Fibroblast of peridontal ligament (primary cell): ENCODE results near the gene STRADA.
A peak's percentile ranks its signal among the peaks of the same experiment; 100 is the strongest.
"Not testable (repeated sequence)": the region's sequence is repeated elsewhere in the genome, so short reads cannot be mapped to it uniquely, and the experiment has no call there.

Experiments
- DNase-seq: peaks from one replicate; pipeline ENCODE4 v3.0.0-alpha.2; 2010; ENCODE audit errors: extremely low read depth

The STRADA gene

DNA sequence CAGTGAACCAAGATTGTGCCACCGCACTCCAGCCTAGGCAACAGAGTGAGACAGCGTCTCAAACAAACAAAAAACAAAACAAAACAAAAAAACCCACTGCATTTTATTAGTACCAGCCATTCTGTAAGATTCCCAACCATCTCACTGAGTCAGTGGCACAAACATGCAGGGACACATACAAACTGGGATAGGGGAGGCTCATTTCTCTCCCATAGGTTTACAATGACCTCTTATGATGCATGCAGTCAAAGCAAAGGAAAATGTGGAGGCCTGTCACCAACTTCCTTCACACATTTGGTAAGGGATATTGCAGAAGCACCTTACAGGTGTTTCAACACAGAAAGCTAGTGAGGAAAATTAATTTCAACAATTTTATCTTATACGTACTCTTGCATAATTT, 12.4 kb upstream of the STRADA start:
- DNase-seq: no peak

DNA sequence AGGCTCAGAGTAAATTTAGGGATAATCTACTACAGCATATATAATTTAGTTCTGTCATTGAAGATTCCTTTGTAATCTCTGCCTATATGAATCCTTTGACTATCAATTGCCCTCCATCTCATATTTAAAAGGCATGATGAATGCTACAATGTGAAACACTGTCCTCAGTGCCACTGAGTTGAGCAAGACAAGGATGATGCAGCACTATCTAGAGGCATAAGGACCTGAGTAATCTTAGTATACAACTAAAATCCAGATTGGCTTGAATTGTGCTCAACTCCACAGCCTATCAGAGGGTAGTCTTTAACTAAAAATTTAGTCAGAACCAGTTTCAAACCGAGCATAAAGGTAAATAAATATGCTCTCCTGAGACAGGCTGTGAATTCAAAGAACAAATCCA, 11.6 kb upstream of the STRADA start:
- no peak for DNase-seq

DNA sequence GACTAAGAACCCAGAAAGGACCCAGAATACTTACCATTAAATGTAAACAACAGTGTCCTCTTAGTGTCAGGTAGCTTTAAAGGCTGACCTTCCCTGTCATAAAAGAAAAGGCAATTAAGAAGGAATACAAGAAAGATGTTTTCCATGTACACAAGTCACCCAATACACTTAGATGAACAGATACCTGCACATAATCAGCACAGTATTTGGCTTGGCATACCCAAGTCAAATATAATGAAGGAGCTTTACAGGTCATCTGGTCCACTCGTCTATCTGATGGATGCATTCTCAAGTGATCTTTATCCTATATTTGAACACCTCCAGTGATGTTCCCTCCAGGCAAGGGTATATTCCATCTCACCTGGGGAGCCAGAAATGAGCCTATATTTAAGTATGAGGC, 11.1 kb upstream of the STRADA start:
- DNase-seq: no peak

DNA sequence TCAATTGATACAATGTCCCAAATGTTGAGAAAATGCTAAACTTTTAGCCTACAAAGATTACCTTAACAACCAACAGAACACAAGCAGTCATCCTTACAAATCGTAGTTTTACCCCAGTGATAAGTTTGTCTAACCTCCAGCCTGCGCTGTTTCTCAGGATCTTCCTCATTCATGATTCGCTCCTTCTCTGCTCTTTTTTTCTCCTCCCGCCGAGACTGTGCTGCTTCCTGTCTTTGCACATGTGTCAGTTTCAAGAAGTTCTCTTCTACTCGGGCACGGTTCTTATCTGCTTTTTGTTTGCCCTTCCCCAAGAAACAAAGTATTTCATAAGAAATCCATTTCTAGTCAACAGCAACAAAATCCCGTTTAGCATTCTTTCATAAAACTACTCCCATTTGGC, 10.2 kb upstream of the STRADA start:
- no peak for DNase-seq

DNA sequence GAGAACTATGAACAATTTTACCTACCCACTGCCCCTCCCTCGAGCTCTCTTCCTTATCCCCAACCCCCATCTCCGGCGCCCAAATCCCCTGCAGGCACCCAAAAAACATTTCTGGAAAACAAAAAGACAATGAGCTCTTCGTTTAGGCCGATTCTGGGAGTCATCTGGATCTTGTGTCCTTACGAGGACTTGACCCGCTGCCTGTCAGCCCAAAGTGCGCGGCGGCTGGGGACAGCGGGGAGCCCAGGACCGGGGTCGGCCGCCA, 524 bp downstream of the STRADA start:
- DNase-seq: no peak

DNA sequence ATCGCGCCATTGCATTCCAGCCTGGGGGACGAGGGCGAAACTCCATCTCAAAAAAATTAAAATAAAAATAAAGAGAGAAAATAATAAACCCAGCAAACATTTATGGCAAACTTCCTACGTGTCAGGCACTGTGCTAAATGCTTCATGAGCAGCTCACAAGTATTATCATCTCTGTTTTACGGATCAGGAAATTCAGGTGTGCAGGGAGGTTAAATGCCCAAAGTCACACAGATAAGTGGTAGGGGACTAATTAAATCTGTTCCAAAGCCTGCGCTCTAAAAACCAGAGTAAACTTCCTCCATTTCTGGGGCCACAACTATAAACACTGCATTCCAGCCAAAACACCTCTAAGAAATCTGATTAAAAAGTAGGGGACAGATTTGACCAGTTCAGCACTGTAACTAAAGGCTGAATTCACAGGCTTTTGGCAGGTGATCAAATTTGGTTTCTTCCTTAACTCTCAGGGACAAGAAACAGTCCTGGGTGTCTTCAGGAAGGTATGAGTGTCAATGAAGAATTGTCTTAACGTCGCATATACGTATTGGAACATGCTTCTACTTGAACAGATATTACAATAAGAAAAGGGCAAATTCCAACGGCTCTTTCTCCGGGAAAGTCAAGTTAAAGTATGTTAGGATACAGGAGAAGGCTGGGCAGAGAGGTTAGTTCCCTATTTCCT, 996 bp downstream of the STRADA start:
- peak; percentile 21 for DNase-seq

DNA sequence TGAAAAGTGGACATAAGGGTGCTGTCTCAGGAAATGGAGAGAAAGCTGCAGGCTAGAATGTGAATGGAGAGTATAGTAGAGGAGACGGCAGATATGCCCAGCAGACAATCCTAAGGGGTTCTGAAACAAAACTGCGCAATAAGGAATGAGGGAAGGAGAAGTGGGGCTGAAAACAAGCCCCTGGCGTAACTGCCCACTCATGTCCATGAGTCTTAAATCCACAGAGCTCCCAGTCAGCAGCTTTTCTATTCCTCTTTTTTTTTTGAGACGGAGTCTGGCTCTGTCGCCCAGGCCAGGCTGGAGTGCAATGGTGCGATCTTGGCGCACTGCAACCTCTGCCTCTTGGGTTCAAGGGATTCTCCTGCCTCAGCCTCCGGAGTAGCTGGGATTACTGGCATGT, 5.9 kb downstream of the STRADA start:
- no peak for DNase-seq

DNA sequence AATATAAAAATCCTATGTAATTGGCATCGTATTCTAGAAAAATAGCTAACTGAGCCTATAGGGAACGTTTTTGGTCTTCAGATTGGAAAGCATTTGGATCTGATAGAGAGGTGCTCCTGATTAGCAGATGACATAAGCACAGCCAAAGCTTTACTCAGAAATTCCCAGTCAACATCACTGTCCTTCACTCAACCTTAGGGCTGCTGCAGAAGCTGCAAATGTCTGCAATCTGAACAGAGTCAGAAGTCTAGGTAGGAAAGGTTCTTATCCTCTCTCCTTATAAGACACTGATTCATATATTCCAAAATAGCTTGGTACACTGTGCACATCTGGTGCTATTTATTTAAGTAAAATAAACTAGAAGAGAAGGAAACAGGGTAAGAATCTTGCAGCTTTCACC, 19.2 kb downstream of the STRADA start:
- peak; percentile 53 for DNase-seq

DNA sequence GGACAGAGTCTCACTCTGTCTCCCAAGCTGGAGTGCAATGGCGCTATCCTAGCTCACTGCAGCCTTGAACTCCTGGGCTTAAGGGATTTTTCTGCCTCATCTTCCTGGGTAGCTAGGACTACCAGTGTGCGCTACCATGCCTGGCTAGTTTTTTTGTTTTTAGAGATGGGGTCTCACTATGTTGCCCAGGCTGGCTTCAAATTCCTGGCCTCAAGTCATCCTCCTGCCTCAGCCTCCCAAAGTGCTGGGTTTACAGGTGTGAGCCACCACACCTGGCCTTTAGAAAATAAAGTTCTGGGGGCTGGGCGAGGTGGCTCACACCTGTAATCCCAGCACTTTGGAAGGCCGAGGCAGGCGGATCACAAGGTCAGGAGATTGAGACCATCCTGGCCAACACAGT, 21.4 kb downstream of the STRADA start:
- DNase-seq: not testable (repeated sequence)

DNA sequence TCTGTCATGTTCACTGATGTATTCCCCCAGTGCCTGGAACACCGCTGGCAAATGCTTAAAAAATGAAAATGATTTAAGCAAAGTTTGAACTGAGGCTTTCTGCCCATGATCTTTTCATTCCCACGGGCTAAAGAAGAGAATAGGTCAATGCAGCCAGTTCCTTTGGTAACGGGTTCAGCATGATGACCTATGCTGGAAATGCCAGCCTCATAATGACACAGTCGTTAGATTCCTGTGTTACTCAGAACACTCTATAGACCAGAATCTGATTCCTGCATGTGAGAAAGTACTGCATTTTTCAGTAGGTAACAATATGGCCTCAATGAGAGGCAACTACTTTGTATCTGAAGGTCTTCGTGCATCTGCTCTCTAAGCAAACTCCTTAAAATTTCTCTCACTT, 22.6 kb downstream of the STRADA start:
- no peak for DNase-seq

DNA sequence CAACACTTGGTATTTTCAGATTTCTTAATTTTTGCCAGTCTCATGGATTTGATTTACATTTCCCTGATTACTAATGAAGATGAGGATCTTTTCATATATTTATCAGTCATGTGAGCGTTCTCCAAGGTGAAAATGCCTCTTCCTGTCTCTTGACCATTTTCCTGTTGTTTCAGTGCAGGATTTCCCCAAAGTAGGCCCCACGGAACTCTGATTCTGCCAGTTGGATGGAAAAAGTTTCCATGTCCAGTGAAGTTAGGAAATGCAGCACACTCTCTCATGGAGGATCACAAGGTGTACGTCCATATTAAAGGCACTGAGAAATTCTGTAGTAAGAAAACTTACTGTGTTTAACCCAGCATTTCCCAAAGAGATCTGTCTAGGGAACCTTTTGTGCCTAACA, 25.2 kb downstream of the STRADA start:
- DNase-seq: no peak

DNA sequence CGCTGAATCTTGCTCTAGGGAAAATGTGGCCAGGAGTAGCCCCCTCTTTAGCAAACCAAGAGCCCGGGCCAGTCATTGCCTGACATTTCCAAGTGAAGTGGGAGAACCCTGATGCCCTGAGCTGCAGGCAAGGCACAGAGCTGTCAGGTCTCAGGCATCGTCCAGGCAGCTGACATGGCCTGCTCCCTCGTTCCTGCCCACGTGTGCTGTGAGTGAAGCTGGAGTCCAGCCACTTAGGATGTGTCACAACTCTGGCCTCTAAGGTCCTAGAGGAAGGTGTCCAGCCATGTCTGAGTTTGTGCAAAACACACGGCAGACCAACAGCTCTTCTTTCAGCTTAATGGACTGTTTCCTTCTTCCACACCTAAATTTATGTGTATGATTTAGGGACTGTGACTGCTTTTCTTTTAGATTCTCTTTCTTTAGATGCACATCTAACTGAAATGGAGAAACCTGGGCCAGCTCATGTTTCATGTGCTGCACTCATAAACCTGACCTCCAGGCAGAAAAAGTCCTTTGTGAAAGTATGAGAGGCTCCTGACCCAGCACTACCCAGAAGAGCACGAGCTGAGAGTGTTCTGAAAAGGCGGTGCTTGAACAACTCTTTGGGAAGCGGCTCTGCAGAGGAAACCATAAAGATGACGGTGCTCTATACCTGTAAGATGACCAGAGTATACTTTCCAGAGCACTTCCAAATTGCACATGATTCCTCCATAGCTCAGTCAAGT, 26.9 kb downstream of the STRADA start:
- no peak for DNase-seq

DNA sequence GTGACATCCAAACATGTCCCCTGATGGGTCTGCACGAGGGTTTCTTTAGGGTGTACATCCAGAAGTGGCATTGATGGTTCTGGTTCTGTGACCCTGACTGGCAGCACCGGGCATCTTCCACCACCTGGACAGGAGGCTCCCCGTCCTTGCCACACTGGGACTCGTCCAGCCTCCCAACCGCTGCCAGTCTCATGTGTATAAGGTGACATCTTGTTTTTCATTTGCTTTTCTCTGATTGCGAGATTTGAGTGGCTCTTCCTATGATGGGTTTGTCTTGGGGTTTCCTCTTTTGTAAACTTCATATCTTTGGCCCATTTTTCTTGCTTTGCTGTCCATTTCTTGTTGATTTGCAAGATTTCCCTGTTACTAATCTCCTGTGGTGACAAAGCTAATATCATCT, 32.5 kb downstream of the STRADA start:
- no peak for DNase-seq

DNA sequence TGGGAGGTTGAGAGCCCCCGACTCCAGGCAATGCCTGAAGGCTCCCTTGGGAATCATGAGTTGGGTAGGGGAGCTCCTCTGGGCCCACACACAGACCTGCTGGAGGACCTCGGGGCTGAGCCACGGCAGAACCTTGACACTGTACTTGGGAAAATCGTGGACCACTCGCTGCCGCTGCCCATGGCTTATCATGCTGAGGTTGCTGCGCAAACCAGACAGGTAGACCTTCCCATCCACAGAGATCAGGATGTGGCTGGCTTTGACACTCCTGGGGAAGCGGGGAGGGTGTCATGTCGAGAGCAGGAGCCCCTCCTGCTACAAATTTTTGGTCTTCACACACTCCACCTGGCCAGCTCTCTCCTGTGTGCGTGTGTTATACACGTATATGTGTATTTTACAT, 34.4 kb downstream of the STRADA start:
- DNase-seq: no peak

DNA sequence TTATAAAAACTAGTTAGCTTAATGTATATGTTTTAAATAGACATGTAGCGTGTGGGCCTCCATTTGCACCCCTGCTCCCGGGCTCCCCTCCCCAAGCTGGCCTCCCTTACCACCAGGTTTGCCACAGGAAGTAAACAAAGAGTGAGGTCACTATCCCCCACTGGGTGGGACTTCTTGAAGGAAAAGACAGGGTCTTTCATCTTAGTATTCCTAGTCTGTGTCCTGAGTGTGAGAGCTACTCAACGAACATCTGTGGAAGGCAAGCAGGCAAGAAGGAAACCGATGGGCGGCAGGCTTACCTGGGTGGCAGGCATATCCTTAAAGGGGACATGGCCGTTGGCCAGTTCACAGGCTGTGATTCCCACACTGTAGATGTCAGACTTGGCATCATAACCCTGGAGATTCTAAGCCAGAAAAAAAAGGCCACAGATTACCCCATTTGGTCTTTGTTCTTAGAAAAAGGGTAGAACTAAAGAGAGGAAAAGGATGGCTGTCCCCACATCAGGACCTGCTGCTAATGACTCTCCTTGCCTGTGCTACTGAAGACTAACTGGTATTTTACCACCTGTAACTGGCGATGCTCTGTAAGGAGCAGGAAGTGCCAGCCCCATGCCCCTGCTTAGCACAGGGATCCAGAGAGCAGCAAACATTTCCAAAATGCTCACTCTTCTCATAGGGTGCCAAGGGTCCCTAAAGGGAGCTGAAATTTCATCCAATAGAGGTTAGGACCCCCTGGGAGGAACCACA, 35.1 kb downstream of the STRADA start:
- DNase-seq: no peak

DNA sequence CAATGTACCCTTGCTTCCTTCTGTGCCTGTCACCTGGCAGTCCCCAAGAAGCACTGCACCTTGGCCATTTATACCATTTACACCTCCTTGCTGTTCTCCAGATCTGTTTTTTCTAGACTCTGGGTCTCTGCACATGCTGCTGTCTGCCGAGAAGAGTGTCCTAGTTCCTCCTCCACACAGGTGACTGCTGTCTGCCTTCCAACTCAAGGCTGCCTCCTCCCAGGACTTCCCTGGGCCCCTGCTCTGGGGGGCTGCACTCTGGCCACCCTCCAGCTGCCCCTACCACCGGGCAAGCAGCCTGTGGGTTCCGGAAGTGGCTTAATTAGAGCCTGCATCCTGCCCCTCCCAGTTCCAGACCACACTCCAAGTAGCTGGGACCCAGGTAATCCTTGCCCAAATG, 35.9 kb downstream of the STRADA start:
- no peak for DNase-seq

DNA sequence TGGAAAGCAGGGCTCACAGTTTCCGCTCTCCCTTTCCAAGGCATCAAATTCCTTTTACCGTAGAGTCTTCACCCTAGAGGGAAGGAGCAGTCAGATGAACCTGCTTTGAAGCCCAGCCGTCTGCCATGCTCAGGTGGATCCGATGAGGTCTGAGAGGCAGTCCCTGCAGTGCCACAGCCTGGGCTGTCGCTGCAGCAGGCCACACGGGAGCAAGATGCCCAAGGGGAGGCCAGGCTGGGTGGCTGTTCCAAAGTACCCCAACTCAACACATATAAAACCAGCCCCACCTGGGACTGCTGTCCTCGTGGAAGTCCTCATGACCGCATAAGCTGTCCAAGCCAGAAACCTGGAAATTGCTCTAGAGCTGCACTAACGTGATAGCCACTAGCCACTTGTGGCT, 36.8 kb downstream of the STRADA start:
- DNase-seq: no peak

DNA sequence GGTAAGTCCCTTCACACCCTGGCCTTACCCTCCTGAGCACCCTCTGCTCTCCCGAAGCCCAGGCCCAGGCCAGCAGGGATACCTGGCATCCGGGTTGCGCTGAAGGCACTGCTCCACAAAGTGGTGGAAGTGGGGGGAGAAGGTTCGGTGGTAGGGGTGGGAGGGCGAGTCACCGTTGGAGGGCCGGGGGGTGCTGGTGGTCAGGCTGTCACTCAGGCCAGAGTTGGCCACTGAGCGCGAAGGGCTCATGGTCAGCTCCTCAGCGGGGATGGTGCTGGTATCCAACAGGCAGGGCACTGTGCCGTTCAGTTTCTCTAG, 37.4 kb downstream of the STRADA start:
- no peak for DNase-seq

DNA sequence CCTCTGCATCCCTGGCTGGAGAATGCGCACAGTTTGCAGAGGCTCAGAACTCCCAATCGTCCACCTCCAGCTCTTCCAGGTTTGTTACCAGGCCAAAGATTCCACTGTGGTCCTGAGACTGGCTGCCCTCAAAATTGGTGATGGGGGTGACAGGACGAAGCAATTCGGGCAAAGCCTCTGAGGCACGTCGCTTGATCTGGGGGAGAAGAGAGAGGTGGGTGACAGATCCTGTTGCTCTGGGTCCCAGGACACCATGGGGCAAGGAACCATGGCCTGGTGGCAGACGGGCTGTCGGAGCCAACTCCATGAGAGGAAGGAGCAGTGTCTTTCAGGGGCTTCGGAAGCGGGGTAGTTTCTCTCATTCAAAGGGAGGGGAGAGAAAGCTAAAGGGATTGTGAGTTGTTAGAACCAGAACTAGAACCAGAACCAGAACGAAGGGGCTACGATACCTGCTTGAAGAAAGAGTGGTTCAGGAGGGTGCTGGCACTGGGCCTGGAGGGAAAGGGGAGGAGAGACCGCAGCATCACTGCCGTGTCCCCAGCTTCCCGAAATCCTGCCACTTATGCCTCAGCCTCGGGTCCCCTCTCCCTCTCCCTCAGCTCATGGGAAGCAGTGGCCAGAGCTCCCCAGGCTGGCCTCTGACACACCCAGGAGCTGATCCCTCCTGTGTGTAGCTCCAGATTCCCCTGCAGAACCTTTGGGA, 37.9 kb downstream of the STRADA start:
- DNase-seq: no peak

DNA sequence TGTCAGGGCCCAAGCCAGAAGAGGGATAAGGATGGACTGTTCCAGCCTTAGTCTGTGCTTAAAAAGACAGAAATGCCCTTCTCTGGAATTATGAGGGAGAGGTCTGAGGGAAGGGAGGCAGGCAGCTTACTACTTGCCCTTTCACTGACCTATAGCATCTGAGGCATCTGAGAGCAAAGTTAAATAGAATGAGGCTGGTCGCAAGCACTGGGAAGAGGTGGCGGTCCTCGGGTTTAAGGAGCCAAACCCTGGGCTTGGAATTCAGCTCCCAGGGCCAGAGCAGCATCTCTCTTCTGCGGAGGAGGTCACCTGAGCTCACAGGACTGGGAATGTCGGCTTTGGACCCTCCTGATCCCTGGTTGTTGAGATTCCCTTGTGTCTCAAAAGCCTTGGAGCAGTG, 38.6 kb downstream of the STRADA start:
- DNase-seq: no peak

DNA sequence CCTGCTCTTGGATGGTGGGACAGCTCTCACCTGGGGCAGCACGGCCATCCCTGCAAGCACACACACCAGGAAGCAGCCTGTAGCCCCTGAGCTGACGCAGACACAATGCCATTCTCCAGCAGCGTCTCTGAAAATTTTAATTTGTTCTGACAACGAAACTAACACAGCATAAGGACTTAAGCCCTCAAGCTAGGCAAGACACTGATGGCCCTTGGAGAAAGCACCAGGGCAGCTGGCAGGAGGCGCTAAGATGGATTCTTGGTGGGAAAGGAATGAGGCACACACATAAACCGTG, 38.9 kb downstream of the STRADA start:
- no peak for DNase-seq

DNA sequence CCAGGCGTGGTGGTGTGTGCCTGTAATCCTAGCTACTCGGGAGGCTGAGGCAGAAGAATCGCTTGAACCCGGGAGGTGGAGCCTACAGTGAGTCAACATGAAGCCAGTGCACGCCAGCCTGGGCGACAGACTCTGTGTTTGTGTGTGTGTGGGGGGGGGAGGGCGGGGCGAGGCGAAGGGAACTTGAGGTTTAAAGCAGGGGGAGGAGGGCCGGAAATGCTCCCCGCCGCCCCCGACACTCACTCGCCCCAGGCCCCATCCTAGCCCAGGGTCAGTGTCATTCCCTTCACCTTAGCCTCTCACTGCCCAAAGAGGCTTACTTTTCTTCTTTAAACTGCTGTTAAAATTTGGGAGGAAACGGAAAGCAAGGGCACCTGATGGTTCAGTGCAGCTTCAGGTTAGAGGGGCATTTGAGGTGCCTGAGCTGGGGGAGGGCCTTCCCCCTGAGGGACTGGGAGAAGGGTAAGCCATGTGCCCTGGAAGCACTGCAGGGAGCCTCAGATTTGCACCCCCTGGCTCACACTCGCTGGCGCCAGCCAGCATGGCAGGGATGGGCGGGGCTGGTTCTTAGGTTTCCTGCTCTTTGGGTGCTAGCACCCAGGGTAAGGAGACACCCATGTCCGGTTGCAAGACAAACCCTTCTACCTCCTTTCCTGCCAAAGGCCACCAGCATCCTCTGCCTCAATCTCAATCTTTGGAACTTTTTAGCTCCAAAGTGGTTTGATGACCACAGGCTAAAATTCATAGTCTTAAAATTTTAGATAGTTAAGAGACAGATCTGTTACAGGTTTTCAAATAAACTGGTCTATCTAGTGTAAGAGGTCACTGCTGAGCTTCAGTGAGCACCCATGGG, 39.5 kb downstream of the STRADA start:
- DNase-seq: no peak
